Measurements from ENCODE around the gene ELOVL7. TPM values are rescaled to one million over a fixed set of nuclear protein-coding genes. Genes with fewer than 3 reads are reported as not detected.
"Not testable (repeated sequence)": the region's sequence is repeated elsewhere in the genome, so short reads cannot be mapped to it uniquely, and the experiment has no call there.

Gene ELOVL7
- total RNA-seq, 4 donors from 2014 or later = 41.5 to 96.9 (median 69.8) TPM

- intact Hi-C loops (cut with DNase I; ENCODE audit: low total_unique reads) = no loop called here
- no peak for DNase-seq (ENCODE audit: low spot score in 2 of 2)
- WGBS, 2 donors = 89 to 97% methylated on average over 4 of the region's 4 CpGs
- no peak for TF ChIP-seq CTCF (IDR thresholded peaks at IDR 0.05)
- no peak for TF ChIP-seq POLR2A (IDR thresholded peaks at IDR 0.05)
- no peak overlapping the region for H3K4me3 ChIP-seq (ENCODE audit: low read depth, poor library complexity, severe bottlenecking)
These were observed 22.4 kb downstream of the ELOVL7 start for GRCh38 chr5:60821488-60822284.

GRCh38 chr5:60820593-60821487, 23.2 kb downstream of the ELOVL7 start:
- no peak overlapping the region for H3K4me3 ChIP-seq (ENCODE audit: low read depth, poor library complexity, severe bottlenecking)
- intact Hi-C loops (cut with DNase I; ENCODE audit: low total_unique reads) = no loop called here
- TF ChIP-seq CTCF (IDR thresholded peaks at IDR 0.05) (no peak), POLR2A (IDR thresholded peaks at IDR 0.05) (no peak)
- WGBS, 2 donors = 78 to 81% methylated on average over 9 of the region's 9 CpGs
- no peak for DNase-seq (ENCODE audit: low spot score in 2 of 2)

- WGBS, 2 donors = 90 to 95% methylated on average over 5 of the region's 5 CpGs
- intact Hi-C loops (cut with DNase I; ENCODE audit: low total_unique reads); H3K4me3 ChIP-seq (ENCODE audit: low read depth, poor library complexity, severe bottlenecking); DNase-seq (ENCODE audit: low spot score in 2 of 2): not testable (repeated sequence)
These were observed 27.9 kb downstream of the ELOVL7 start for GRCh38 chr5:60816138-60816537.

GRCh38 chr5:60814498-60814897, 29.6 kb downstream of the ELOVL7 start:
- H3K4me3 ChIP-seq (ENCODE audit: low read depth, poor library complexity, severe bottlenecking) = no peak overlapping the region
- WGBS, 2 donors = 86% methylated on average over 2 of the region's 2 CpGs
- intact Hi-C loops (cut with DNase I; ENCODE audit: low total_unique reads) = no loop called here
- TF ChIP-seq CTCF (IDR thresholded peaks at IDR 0.05) (no peak), POLR2A (IDR thresholded peaks at IDR 0.05) (no peak)
- DNase-seq (ENCODE audit: low spot score in 2 of 2) = no peak

GRCh38 chr5:60812426-60812825, 31.6 kb downstream of the ELOVL7 start:
- TF ChIP-seq POLR2A (IDR thresholded peaks at IDR 0.05) = no peak
- TF ChIP-seq CTCF (IDR thresholded peaks at IDR 0.05) = no peak
- intact Hi-C loops (cut with DNase I; ENCODE audit: low total_unique reads) = no loop called here
- DNase-seq (ENCODE audit: low spot score in 2 of 2) = no peak
- no peak overlapping the region for H3K4me3 ChIP-seq (ENCODE audit: low read depth, poor library complexity, severe bottlenecking)

- intact Hi-C loops (cut with DNase I; ENCODE audit: low total_unique reads) = no loop called here
- no peak for TF ChIP-seq CTCF (IDR thresholded peaks at IDR 0.05)
- no peak for TF ChIP-seq POLR2A (IDR thresholded peaks at IDR 0.05)
- no peak overlapping the region for H3K4me3 ChIP-seq (ENCODE audit: low read depth, poor library complexity, severe bottlenecking)
- DNase-seq (ENCODE audit: low spot score in 2 of 2) = no peak
These were observed 33.0 kb downstream of the ELOVL7 start for GRCh38 chr5:60811105-60811504.
